ENCODE measurements around the gene GAS2. TPM values are rescaled to one million over a fixed set of nuclear protein-coding genes. Genes with fewer than 3 reads are reported as not detected.

The GAS2 gene
- total RNA-seq, 2 donors from 2014 or later: 13.2 to 24.6 TPM

- no peaks in the 10 kb centered on the region for H3K27me3 ChIP-seq
- H3K4me1 ChIP-seq: peaks cover 49% of the 10 kb centered on the region
- DNase-seq: no peak
- intact Hi-C loops (cut with DNase I): no loop called here
- WGBS, 2 donors: 86 to 90% methylated on average over 2 of the region's 2 CpGs
- no peak for TF ChIP-seq CTCF (IDR thresholded peaks at IDR 0.05)
- no peak for TF ChIP-seq POLR2A (IDR thresholded peaks at IDR 0.05)
- H3K9me3 ChIP-seq: no peaks in the 10 kb centered on the region
- no peak overlapping the region for H3K4me3 ChIP-seq
- no peaks in the 10 kb centered on the region for H3K36me3 ChIP-seq (replicated peaks in 1 of 2; ENCODE audit: insufficient read depth in 1 of 2, low read depth in 2 of 2)
- ATAC-seq: no peak
- H3K27ac ChIP-seq: no peak overlapping the region
These were observed 3.0 kb downstream of the GAS2 start for GRCh38 chr11:22669368-22669767.

GRCh38 chr11:22670830-22671229, 4.4 kb downstream of the GAS2 start:
- TF ChIP-seq POLR2A (IDR thresholded peaks at IDR 0.05): no peak
- TF ChIP-seq CTCF (IDR thresholded peaks at IDR 0.05): peak in 6 of 7 experiments; percentile 20 to 78 (median 68)
- intact Hi-C loops (cut with DNase I): no loop called here
- Histone ChIP-seq H3K9me3 (no peaks in the 10 kb centered on the region), H3K27me3 (no peaks in the 10 kb centered on the region), H3K4me1 (peaks cover 60% of the 10 kb centered on the region), H3K27ac (peak overlapping the region in 2 of 4 donors; percentile 43 to 56), H3K36me3 (replicated peaks in 1 of 2; ENCODE audit: insufficient read depth in 1 of 2, low read depth in 2 of 2) (no peaks in the 10 kb centered on the region), H3K4me3 (no peak overlapping the region)
- ATAC-seq (peak; percentile 26), DNase-seq (no peak)
- 31 to 32% methylated on average over 1 of the region's 1 CpG for WGBS, 2 donors

- H3K27ac ChIP-seq: peak overlapping the region; percentile 17 to 56 (median 30)
- intact Hi-C loops (cut with DNase I): no loop called here
- H3K9me3 ChIP-seq: no peaks in the 10 kb centered on the region
- DNase-seq (peak in 2 of 4 donors; percentile 36 to 43), ATAC-seq (no peak)
- no peaks in the 10 kb centered on the region for H3K36me3 ChIP-seq (replicated peaks in 1 of 2; ENCODE audit: insufficient read depth in 1 of 2, low read depth in 2 of 2)
- WGBS, 2 donors: 15 to 20% methylated on average over 2 of the region's 2 CpGs
- TF ChIP-seq CTCF (IDR thresholded peaks at IDR 0.05) (no peak), POLR2A (IDR thresholded peaks at IDR 0.05) (no peak)
- H3K4me1 ChIP-seq: peaks cover 70% of the 10 kb centered on the region
- no peaks in the 10 kb centered on the region for H3K27me3 ChIP-seq
- no peak overlapping the region for H3K4me3 ChIP-seq
These were observed 5.3 kb downstream of the GAS2 start for GRCh38 chr11:22671751-22672150.

GRCh38 chr11:22674470-22675439, 8.3 kb downstream of the GAS2 start:
- H3K36me3 ChIP-seq (replicated peaks in 1 of 2; ENCODE audit: insufficient read depth in 1 of 2, low read depth in 2 of 2): no peaks in the 10 kb centered on the region
- TF ChIP-seq POLR2A (IDR thresholded peaks at IDR 0.05): peak in 2 of 3 donors; percentile 47 to 48
- no peak for TF ChIP-seq CTCF (IDR thresholded peaks at IDR 0.05)
- intact Hi-C loops (cut with DNase I): no loop called here
- peaks cover 69% of the 10 kb centered on the region for H3K4me1 ChIP-seq
- WGBS, 2 donors: 9 to 30% methylated on average over 4 of the region's 4 CpGs
- DNase-seq: peak; percentile 59 to 87 (median 76)
- H3K9me3 ChIP-seq: no peaks in the 10 kb centered on the region
- ATAC-seq: peak; percentile 94
- no peak overlapping the region for H3K4me3 ChIP-seq
- H3K27ac ChIP-seq: peak overlapping the region; percentile 74 to 91 (median 84)
- H3K27me3 ChIP-seq: no peaks in the 10 kb centered on the region

All from body of pancreas (tissue), 4 donors.